Sigmoid colon (tissue), 7 donors: ENCODE data around the gene SENP2. TPM values are rescaled to one million over a fixed set of nuclear protein-coding genes. Genes with fewer than 3 reads are reported as not detected.
A peak's percentile ranks its signal among the peaks of the same experiment; 100 is the strongest.

ENCODE experiments used
- DNase-seq: peaks from one replicate; pipeline ENCODE4 v3.0.0-alpha.2; 2019
- H3K27ac ChIP-seq, 4 donors: fragments of 200-600 bp; sonication (generic); one replicate each; pipeline ENCODE4 v1.5.1; 2016 to 2019; ENCODE audit warnings: mild to moderate bottlenecking in 1 of 4
- H3K27me3 ChIP-seq, 3 donors: fragments of 200-600 bp; sonication (generic); one replicate each; pipeline ENCODE4 v1.5.1; 2019; ENCODE audit warnings: mild to moderate bottlenecking in 1 of 3
- H3K36me3 ChIP-seq, 4 donors: fragments of 200-600 bp; sonication (generic); one replicate each; pipeline ENCODE4 v1.5.1; 2016 to 2019
- H3K4me1 ChIP-seq, 4 donors: fragments of 200-600 bp; sonication (generic); one replicate each; pipeline ENCODE4 v1.5.1; 2017 to 2019
- H3K4me3 ChIP-seq, 4 donors: fragments of 200-600 bp; sonication (generic); one replicate each; pipeline ENCODE4 v1.5.1; 2017 to 2019; ENCODE audit warnings: mild to moderate bottlenecking in 2 of 4, moderate library complexity in 1 of 4
- H3K9me3 ChIP-seq, 4 donors: fragments of 200-600 bp in 3 of 4; sonication (generic) in 3 of 4; one replicate each; pipeline versions ENCODE4 v1.5.1 to v1.6.1; 2013 to 2019
- EP300 ChIP-seq, 4 donors: sonication (generic); formaldehyde crosslinking; IDR thresholded peaks; one replicate each; pipeline ENCODE4 v1.6.1; 2017; ENCODE audit warnings: antibody characterized with exemption in 4 of 4
- POLR2A ChIP-seq, 2 donors: fragments of 450-650 bp; IDR thresholded peaks; one replicate each; pipeline ENCODE4 v1.6.1; 2016; ENCODE audit warnings: antibody characterized with exemption in 2 of 2, mild to moderate bottlenecking in 2 of 2, moderate library complexity in 2 of 2
- POLR2AphosphoS5 ChIP-seq, 4 donors: sonication (generic); formaldehyde crosslinking; IDR thresholded peaks; one replicate each; pipeline ENCODE4 v1.6.1; 2017; ENCODE audit warnings: antibody characterized with exemption in 4 of 4
- whole genome bisulfite sequencing, 2 donors: extraction: QIAGEN DNeasy Blood & Tissue Kit; methylation state at CpG; one replicate each; pipeline ENCODE4 v1.1.7; 2013; 5-methylcytosine and 5-hydroxymethylcytosine counted together
- intact Hi-C: fragments of 100-400 bp; cut with DNase I; formaldehyde crosslinking; loops from one replicate; pipeline ENCODE4 v1.15.1; 2023
- polyA plus RNA-seq, 3 donors: library from polyadenylated mRNA; stranded (reverse); fragments of 200-250 nt; gene quantifications; one replicate each; pipeline ENCODE4 v1.2.3, GENCODE V29; 2013
- total RNA-seq, 4 donors: library from RNA; depleted of rRNA; stranded (reverse); fragments of >200 nt; gene quantifications; one replicate each; pipeline ENCODE4 v1.1.0, GENCODE V29; 2016
- TF ChIP-seq, protein P1 (sequence below), 4 experiments: fragments of 450-650 bp in 3 of 4; fragments of 200-600 bp in 1 of 4; IDR thresholded peaks; one replicate each; pipeline ENCODE4 v1.5.1; 2016 to 2019; ENCODE audit warnings: antibody characterized with exemption in 4 of 4, mild to moderate bottlenecking in 3 of 4, moderate library complexity in 2 of 4
- donor health status: healthy with polysubstance abuse.
- donor health status: Bipolar disorder and iron deficiency.
- donor health status: healthy.

Gene SENP2
- total RNA-seq (10 to 100 TPM; 24.8 to 28.5 (median 26.7) TPM), polyA plus RNA-seq (10 to 100 TPM in 2 of 3 donors, 1 to 10 TPM in 1; 9.0 to 14.9 (median 11.1) TPM)

- peaks cover 0 to 2% (median under 1%) of the 10 kb centered on the region in 4 donors for H3K36me3 ChIP-seq
- DNase-seq, result peak; percentile 99
- intact Hi-C loops, result loop anchor here (2.0 to 10.0 kb wide), 4 partner anchors 87 to 981 kb away; partner anchors contain the start of genes MAP3K13, TBCCD1, TMEM41A and TRA2B
- WGBS, 2 donors, result 0 to 1% methylated on average over 64 of the region's 64 CpGs
- H3K27ac ChIP-seq, result peak within 1 kb of the TSS; percentile 94 to 96 (median 96)
- peaks cover 0 to 36% (median 26%) of the 10 kb centered on the region in 4 donors for H3K4me1 ChIP-seq
- no peaks in the 10 kb centered on the region for H3K9me3 ChIP-seq
- no peaks in the 10 kb centered on the region for H3K27me3 ChIP-seq
- peak within 1 kb of the TSS; percentile 80 to 85 (median 82) for H3K4me3 ChIP-seq
- TF ChIP-seq EP300 (IDR thresholded peaks at IDR 0.05) (no peak), POLR2A (IDR thresholded peaks at IDR 0.05) (peak; percentile 83 to 86), POLR2AphosphoS5 (IDR thresholded peaks at IDR 0.05) (peak; percentile 93 to 97 (median 95))
- TF ChIP-seq, protein P1, sequence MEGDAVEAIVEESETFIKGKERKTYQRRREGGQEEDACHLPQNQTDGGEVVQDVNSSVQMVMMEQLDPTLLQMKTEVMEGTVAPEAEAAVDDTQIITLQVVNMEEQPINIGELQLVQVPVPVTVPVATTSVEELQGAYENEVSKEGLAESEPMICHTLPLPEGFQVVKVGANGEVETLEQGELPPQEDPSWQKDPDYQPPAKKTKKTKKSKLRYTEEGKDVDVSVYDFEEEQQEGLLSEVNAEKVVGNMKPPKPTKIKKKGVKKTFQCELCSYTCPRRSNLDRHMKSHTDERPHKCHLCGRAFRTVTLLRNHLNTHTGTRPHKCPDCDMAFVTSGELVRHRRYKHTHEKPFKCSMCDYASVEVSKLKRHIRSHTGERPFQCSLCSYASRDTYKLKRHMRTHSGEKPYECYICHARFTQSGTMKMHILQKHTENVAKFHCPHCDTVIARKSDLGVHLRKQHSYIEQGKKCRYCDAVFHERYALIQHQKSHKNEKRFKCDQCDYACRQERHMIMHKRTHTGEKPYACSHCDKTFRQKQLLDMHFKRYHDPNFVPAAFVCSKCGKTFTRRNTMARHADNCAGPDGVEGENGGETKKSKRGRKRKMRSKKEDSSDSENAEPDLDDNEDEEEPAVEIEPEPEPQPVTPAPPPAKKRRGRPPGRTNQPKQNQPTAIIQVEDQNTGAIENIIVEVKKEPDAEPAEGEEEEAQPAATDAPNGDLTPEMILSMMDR (IDR thresholded peaks at IDR 0.05), result no peak
Measured at GRCh38 chr3:185585859-185586685, at the start of gene SENP2. SENP2 (plus strand) TSS chr3:185586295; CDS start chr3:185586414, 119 bp downstream.

GRCh38 chr3:185537369-185537970 lies 48.6 kb upstream of the SENP2 start:
- Histone ChIP-seq H3K27ac (peak overlapping the region in 1 of 4 donors; percentile 33), H3K9me3 (no peaks in the 10 kb centered on the region), H3K4me1 (no peaks in the 10 kb centered on the region), H3K27me3 (no peaks in the 10 kb centered on the region), H3K36me3 (no peaks in the 10 kb centered on the region), H3K4me3 (no peak overlapping the region)
- intact Hi-C loops, result no loop called here
- TF ChIP-seq, protein P1 (IDR thresholded peaks at IDR 0.05), result no peak
- TF ChIP-seq EP300 (IDR thresholded peaks at IDR 0.05) (no peak), POLR2A (IDR thresholded peaks at IDR 0.05) (no peak)
- peak; percentile 63 for DNase-seq
- WGBS, 2 donors, result 3 to 27% methylated on average over 9 of the region's 9 CpGs

DNA sequence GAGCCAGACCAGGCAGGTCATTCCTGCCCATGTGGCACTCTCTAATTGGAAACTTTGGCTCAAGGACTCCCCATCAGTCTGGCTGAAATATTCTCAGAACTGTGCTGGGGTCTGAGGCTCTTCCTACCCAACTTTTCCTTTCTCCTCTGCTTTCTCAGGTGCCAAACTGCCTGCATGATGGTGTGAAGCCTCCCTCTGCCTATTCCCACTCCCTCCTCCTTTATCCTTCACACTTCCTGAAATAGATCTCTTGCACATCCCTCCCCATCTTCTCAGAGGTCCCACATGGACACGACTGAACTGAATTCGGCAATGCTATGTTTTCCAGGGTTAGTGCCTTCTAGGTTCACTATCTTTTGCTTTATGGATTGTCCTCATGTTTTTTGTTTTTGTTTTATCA lies 46.2 kb upstream of the SENP2 start:
- H3K27ac ChIP-seq, result no peak overlapping the region
- intact Hi-C loops, result no loop called here
- DNase-seq, result no peak
- WGBS, 2 donors, result 86 to 93% methylated on average over 2 of the region's 2 CpGs
- no peaks in the 10 kb centered on the region for H3K4me1 ChIP-seq
- H3K4me3 ChIP-seq, result no peak overlapping the region
- H3K27me3 ChIP-seq, result peaks cover 0 to 4% (median 0%) of the 10 kb centered on the region in 3 donors
- no peaks in the 10 kb centered on the region for H3K9me3 ChIP-seq
- H3K36me3 ChIP-seq, result no peaks in the 10 kb centered on the region
- TF ChIP-seq EP300 (IDR thresholded peaks at IDR 0.05) (no peak), POLR2AphosphoS5 (IDR thresholded peaks at IDR 0.05) (no peak), POLR2A (IDR thresholded peaks at IDR 0.05) (no peak)
- TF ChIP-seq, protein P1 (IDR thresholded peaks at IDR 0.05), result no peak

DNA sequence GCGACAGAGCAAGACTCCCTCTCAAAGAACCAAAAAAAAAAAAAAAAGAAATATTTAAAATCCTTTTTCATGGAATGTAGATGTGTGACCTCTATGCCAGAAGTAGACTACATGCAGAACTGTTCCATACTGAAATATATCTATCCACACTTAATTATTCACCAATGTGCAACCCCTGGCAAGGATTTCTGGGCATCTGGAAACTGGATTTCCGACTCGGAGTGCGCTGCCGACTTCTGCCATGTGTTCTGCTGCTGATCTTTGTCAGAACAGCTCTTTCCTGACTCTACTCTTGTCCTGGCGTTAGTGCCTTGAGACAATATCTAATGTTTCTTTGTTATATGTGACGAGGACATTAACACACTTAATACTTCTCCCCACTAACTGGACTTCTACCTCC lies 45.4 kb upstream of the SENP2 start:
- H3K4me1 ChIP-seq, result no peaks in the 10 kb centered on the region
- no peak for DNase-seq
- no peak overlapping the region for H3K27ac ChIP-seq
- intact Hi-C loops, result no loop called here
- peaks cover 0 to 4% (median 0%) of the 10 kb centered on the region in 3 donors for H3K27me3 ChIP-seq
- no peak overlapping the region for H3K4me3 ChIP-seq
- TF ChIP-seq POLR2A (IDR thresholded peaks at IDR 0.05), result no peak
- TF ChIP-seq, protein P1 (IDR thresholded peaks at IDR 0.05), result no peak
- no peak for TF ChIP-seq POLR2AphosphoS5 (IDR thresholded peaks at IDR 0.05)
- no peak for TF ChIP-seq EP300 (IDR thresholded peaks at IDR 0.05)
- no peaks in the 10 kb centered on the region for H3K36me3 ChIP-seq
- WGBS, 2 donors, result 94 to 96% methylated on average over 7 of the region's 7 CpGs
- no peaks in the 10 kb centered on the region for H3K9me3 ChIP-seq
